HL-60/S4 (cell line): ENCODE measurements around the gene MCEE.
"Not testable (repeated sequence)": the region's sequence is repeated elsewhere in the genome, so short reads cannot be mapped to it uniquely, and the experiment has no call there.

Experiments used
- in situ Hi-C: fragments of 300-500 bp; cut with MboI; formaldehyde crosslinking; loops from 2 replicates; pipeline ENCODE4 v1.14.3; 2022; ENCODE audit warnings: low sequenced_read_pairs

MCEE gene

GRCh38 chr2:71130152-71130904 lies at the start of gene MCEE, which contains the start of gene MPHOSPH10:
Gene MCEE, minus strand, starts transcription at chr2:71130229. Its CDS starts 10 bp downstream, at chr2:71130219.
Gene MPHOSPH10, plus strand, starts transcription at chr2:71130634. Its CDS starts 32 bp downstream, at chr2:71130666.
- in situ Hi-C loops, result no loop called here

- in situ Hi-C loops, result not testable (repeated sequence)
Observed at GRCh38 chr2:71178836-71179235, 48.8 kb upstream of the MCEE start.

- in situ Hi-C loops, result no loop called here
Observed at GRCh38 chr2:71174207-71174606, 44.2 kb upstream of the MCEE start.

GRCh38 chr2:71173096-71173495 lies 43.1 kb upstream of the MCEE start:
- in situ Hi-C loops, result no loop called here

GRCh38 chr2:71166812-71167211 lies 36.8 kb upstream of the MCEE start:
- in situ Hi-C loops, result no loop called here

- in situ Hi-C loops, result no loop called here
Observed at GRCh38 chr2:71157124-71157793, 27.2 kb upstream of the MCEE start.

- in situ Hi-C loops, result no loop called here
Observed at GRCh38 chr2:71156573-71156972, 26.5 kb upstream of the MCEE start.

- in situ Hi-C loops, result no loop called here
Observed at GRCh38 chr2:71155846-71156245, 25.8 kb upstream of the MCEE start.

GRCh38 chr2:71154798-71155197 lies 24.8 kb upstream of the MCEE start:
- in situ Hi-C loops, result no loop called here

- in situ Hi-C loops, result no loop called here
Observed at GRCh38 chr2:71154279-71154678, 24.2 kb upstream of the MCEE start.

- in situ Hi-C loops, result no loop called here
Observed at GRCh38 chr2:71153585-71154224, 23.7 kb upstream of the MCEE start.

GRCh38 chr2:71151620-71152019 lies 21.6 kb upstream of the MCEE start:
- in situ Hi-C loops, result no loop called here

GRCh38 chr2:71150082-71150816 lies 20.2 kb upstream of the MCEE start:
- in situ Hi-C loops, result no loop called here

GRCh38 chr2:71148506-71149063 lies 18.6 kb upstream of the MCEE start:
- in situ Hi-C loops, result no loop called here

- in situ Hi-C loops, result no loop called here
Observed at GRCh38 chr2:71143782-71144181, 13.8 kb upstream of the MCEE start.

- in situ Hi-C loops, result no loop called here
Observed at GRCh38 chr2:71136174-71136573, 6.1 kb upstream of the MCEE start.

GRCh38 chr2:71133603-71134002 lies 3.6 kb upstream of the MCEE start:
- in situ Hi-C loops, result no loop called here

- in situ Hi-C loops, result not testable (repeated sequence)
Observed at GRCh38 chr2:71131387-71132166, 1.5 kb upstream of the MCEE start.

- in situ Hi-C loops, result no loop called here
Observed at GRCh38 chr2:71130905-71131244, 846 bp upstream of the MCEE start.

- in situ Hi-C loops, result no loop called here
Observed at GRCh38 chr2:71129902-71130151, 202 bp downstream of the MCEE start.
